Right lobe of liver (tissue), 6 donors: ENCODE results near the gene AGRN. TPM values are rescaled to one million over a fixed set of nuclear protein-coding genes. Genes with fewer than 3 reads are reported as not detected.

Experiments used
- ATAC-seq, 4 donors: fragments of 200-7000 bp; cut with Tn5 transposase; one replicate each; pipeline ENCODE4 v1.9.1; 2020; ENCODE audit warnings: mild to moderate bottlenecking in 4 of 4, moderate library complexity in 4 of 4
- DNase-seq, 3 donors: peaks; one replicate each; pipeline ENCODE4 v3.0.0-alpha.2; 2020
- H3K27ac ChIP-seq, 3 donors: fragments of 200-600 bp; one replicate each; pipeline ENCODE4 v1.8.0; 2022
- H3K27me3 ChIP-seq, 2 donors: fragments of 200-600 bp; one replicate each; pipeline ENCODE4 v1.8.0; 2022
- H3K36me3 ChIP-seq, 4 donors: fragments of 200-600 bp; sonication (generic) in 1 of 4; one replicate each; pipeline versions ENCODE4 v1.5.1 to v1.8.0; 2017 to 2022; ENCODE audit warnings: control low read depth in 1 of 4
- H3K4me1 ChIP-seq, 4 donors: fragments of 200-600 bp; sonication (generic) in 1 of 4; one replicate each; pipeline versions ENCODE4 v1.5.1 to v1.8.0; 2017 to 2022; ENCODE audit warnings: control low read depth in 1 of 4
- H3K4me3 ChIP-seq, 3 donors: fragments of 200-600 bp; one replicate each; pipeline ENCODE4 v1.8.0; 2022
- H3K9me3 ChIP-seq, 4 donors: fragments of 200-600 bp; sonication (generic) in 1 of 4; one replicate each; pipeline versions ENCODE4 v1.5.1 to v1.8.0; 2017 to 2022; ENCODE audit warnings: control low read depth in 1 of 4
- POLR2A ChIP-seq: fragments of 450-650 bp; IDR thresholded peaks from one replicate; pipeline ENCODE4 v1.6.1; 2017; ENCODE audit warnings: antibody characterized with exemption, mild to moderate bottlenecking
- WGBS: methylation state at CpG from one replicate; pipeline ENCODE4 v1.1.6; 2018; ENCODE audit warnings: low coverage, low lambda C conversion rate; ENCODE audit not compliant: insufficient coverage; ENCODE audit errors: missing lambda C conversion rate; 5-methylcytosine and 5-hydroxymethylcytosine counted together
- intact Hi-C, 2 donors: fragments of 100-400 bp; cut with DNase I; formaldehyde crosslinking; loops; one replicate each; pipeline versions ENCODE4 v1.11.2 to v1.14.1; 2022
- total RNA-seq, 6 experiments: library from RNA; depleted of rRNA in 2 of 6; stranded (reverse); fragments of >200 nt in 2 of 6; fragmentation: NEBNext Ultra II Directional in 3 of 6; extraction: Animal tissue kit (Norgen Biotek cat#: 25700) in 3 of 6; gene quantifications; one replicate each; pipeline versions ENCODE4 v1.1.0 to v1.2.4, GENCODE V29; 2016 to 2023
- TF ChIP-seq, protein P1 (sequence below), 4 donors: fragments of 200-600 bp in 3 of 4; fragments of 450-650 bp in 1 of 4; IDR thresholded peaks; one replicate each; pipeline versions ENCODE4 v1.5.1 to v1.8.0; 2016 to 2022; ENCODE audit warnings: antibody characterized with exemption in 4 of 4, mild to moderate bottlenecking in 2 of 4
- donor health status: DM: no; HTN: yes; CAD: no.
- donor health status: DM: no; HTN: no; CAD: no.
- donor health status: DM: no; HTN: no; CAD: no.
- donor health status: DM: no; HTN: yes; CAD: no.
- donor health status: DM: no; HTN: yes; CAD: no.

The AGRN gene
- total RNA-seq, 6 experiments from 2014 or later: 14.2 to 44.5 (median 35.2) TPM

- Histone ChIP-seq H3K4me1 (no peaks in the 10 kb centered on the region), H3K27me3 (no peaks in the 10 kb centered on the region), H3K4me3 (no peak overlapping the region), H3K27ac (no peak overlapping the region), H3K9me3 (no peaks in the 10 kb centered on the region), H3K36me3 (peaks cover 0 to 2% (median 0%) of the 10 kb centered on the region in 4 donors)
- no CpG with 5 or more reads among the region's 57 CpGs for WGBS
- intact Hi-C loops: no loop called here
- ATAC-seq: no peak
- DNase-seq: no peak
- TF ChIP-seq, protein P1, sequence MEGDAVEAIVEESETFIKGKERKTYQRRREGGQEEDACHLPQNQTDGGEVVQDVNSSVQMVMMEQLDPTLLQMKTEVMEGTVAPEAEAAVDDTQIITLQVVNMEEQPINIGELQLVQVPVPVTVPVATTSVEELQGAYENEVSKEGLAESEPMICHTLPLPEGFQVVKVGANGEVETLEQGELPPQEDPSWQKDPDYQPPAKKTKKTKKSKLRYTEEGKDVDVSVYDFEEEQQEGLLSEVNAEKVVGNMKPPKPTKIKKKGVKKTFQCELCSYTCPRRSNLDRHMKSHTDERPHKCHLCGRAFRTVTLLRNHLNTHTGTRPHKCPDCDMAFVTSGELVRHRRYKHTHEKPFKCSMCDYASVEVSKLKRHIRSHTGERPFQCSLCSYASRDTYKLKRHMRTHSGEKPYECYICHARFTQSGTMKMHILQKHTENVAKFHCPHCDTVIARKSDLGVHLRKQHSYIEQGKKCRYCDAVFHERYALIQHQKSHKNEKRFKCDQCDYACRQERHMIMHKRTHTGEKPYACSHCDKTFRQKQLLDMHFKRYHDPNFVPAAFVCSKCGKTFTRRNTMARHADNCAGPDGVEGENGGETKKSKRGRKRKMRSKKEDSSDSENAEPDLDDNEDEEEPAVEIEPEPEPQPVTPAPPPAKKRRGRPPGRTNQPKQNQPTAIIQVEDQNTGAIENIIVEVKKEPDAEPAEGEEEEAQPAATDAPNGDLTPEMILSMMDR (IDR thresholded peaks at IDR 0.05): no peak
- no peak for TF ChIP-seq POLR2A
These were observed 29.6 kb downstream of the AGRN start for GRCh38 chr1:1049318-1050165.

GRCh38 chr1:1050577-1051052 lies 30.7 kb downstream of the AGRN start:
- no peak for TF ChIP-seq POLR2A
- TF ChIP-seq, protein P1 (IDR thresholded peaks at IDR 0.05): no peak
- 95% methylated on average over 7 of the region's 32 CpGs for WGBS
- ATAC-seq (no peak), DNase-seq (no peak)
- Histone ChIP-seq H3K36me3 (peaks cover 0 to 2% (median 0%) of the 10 kb centered on the region in 4 donors), H3K4me1 (no peaks in the 10 kb centered on the region), H3K9me3 (no peaks in the 10 kb centered on the region), H3K4me3 (no peak overlapping the region), H3K27ac (no peak overlapping the region), H3K27me3 (no peaks in the 10 kb centered on the region)
- intact Hi-C loops: no loop called here

DNA sequence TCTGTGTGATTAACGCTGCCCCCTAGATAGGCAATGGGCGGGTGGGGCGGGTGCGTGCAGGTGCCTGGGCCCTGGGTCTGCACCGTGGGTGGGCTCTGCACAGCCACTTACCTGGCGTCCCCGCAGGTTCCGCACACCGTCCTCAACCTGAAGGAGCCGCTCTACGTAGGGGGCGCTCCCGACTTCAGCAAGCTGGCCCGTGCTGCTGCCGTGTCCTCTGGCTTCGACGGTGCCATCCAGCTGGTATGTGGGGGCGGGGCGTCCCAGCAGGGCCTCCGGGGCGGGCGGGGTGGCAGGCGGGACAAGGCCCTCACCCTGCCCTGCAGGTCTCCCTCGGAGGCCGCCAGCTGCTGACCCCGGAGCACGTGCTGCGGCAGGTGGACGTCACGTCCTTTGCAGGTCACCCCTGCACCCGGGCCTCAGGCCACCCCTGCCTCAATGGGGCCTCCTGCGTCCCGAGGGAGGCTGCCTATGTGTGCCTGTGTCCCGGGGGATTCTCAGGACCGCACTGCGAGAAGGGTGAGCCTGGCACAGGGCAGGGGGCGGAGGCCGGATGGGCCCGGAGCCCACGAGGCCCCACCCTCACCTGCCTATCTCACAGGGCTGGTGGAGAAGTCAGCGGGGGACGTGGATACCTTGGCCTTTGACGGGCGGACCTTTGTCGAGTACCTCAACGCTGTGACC lies 31.3 kb downstream of the AGRN start:
- intact Hi-C loops: no loop called here
- ATAC-seq: no peak
- peaks cover 0 to 2% (median 0%) of the 10 kb centered on the region in 4 donors for H3K36me3 ChIP-seq

DNA sequence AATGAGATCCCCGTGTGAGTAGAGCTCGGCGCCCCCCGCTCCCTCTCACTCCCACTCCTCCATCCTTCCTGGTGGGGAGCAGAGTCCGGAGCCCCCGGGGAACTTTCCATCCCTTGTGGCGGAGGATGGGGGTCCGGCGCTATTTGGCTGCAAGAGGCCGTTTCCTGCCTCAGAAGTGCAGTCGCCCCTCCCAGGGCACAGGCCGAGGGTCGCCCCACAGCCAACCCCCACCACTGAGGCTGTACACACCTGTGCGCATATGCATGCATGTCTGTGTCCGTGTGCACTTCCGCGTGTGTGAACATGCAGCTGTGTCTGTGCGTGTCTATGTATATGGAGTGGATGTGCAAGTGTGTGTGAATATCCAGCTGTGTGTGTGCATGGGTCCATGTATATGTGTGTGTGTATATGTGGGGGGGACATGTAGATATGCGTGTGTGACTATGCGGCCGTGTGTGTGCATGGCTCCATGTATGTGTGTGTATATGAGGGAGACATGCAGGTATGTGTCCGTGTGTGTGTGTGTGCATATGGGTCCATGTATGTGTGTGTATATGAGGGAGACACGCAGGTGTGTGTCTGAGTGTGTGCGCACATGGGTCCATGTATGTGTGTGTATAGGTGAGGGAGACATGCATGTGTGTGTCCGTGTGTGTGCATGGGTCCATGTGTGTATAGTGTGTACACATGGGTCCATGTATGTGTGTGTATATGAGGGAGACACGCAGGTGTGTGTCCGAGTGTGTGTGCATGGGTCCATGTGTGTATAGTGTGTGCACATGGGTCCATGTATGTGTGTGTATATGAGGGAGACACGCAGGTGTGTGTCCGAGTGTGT lies 32.3 kb downstream of the AGRN start:
- intact Hi-C loops: no loop called here
- Histone ChIP-seq H3K27ac (no peak overlapping the region), H3K4me1 (no peaks in the 10 kb centered on the region), H3K36me3 (peaks cover 0 to 2% (median 0%) of the 10 kb centered on the region in 4 donors), H3K9me3 (no peaks in the 10 kb centered on the region), H3K4me3 (no peak overlapping the region), H3K27me3 (no peaks in the 10 kb centered on the region)
- DNase-seq (no peak), ATAC-seq (no peak)
- no peak for TF ChIP-seq POLR2A
- TF ChIP-seq, protein P1 (IDR thresholded peaks at IDR 0.05): no peak
- 89% methylated on average over 13 of the region's 29 CpGs for WGBS

More for the DNA sequence above, 31.3 kb downstream of the AGRN start:
- DNase-seq: no peak
- no peaks in the 10 kb centered on the region for H3K4me1 ChIP-seq
- no peak overlapping the region for H3K27ac ChIP-seq
- WGBS: 83% methylated on average over 1 of the region's 46 CpGs
- no peak overlapping the region for H3K4me3 ChIP-seq
- no peaks in the 10 kb centered on the region for H3K9me3 ChIP-seq
- H3K27me3 ChIP-seq: no peaks in the 10 kb centered on the region
- TF ChIP-seq POLR2A: no peak
- TF ChIP-seq, protein P1 (IDR thresholded peaks at IDR 0.05): no peak
